Osteoblast (primary cell): ENCODE measurements around the gene IL6R. TPM values are rescaled to one million over a fixed set of nuclear protein-coding genes. Genes with fewer than 3 reads are reported as not detected.
A peak's percentile ranks its signal among the peaks of the same experiment; 100 is the strongest.

Source experiments
- DNase-seq: peaks from one replicate; pipeline ENCODE4 v3.0.0; 2011; ENCODE audit warnings: low spot score, mixed read lengths; ENCODE audit not compliant: insufficient read length; ENCODE audit errors: missing footprints
- H2AFZ ChIP-seq: 2 replicates; pipeline ENCODE4 v1.6.0; 2011; ENCODE audit warnings: mild to moderate bottlenecking, low read length
- H3K27ac ChIP-seq: 2 replicates; pipeline ENCODE4 v1.5.1; 2011; ENCODE audit warnings: mild to moderate bottlenecking, low read depth, low read length, moderate library complexity
- H3K27me3 ChIP-seq: 2 replicates; pipeline ENCODE4 v1.6.0; 2012; ENCODE audit warnings: mild to moderate bottlenecking, control low read depth, inconsistent platforms, low read length, moderate library complexity; ENCODE audit not compliant: insufficient read depth
- H3K36me3 ChIP-seq: 2 replicates; pipeline ENCODE4 v1.5.1; 2011; ENCODE audit warnings: mild to moderate bottlenecking, low read length, control low read depth, moderate library complexity; ENCODE audit not compliant: insufficient read depth
- H3K4me1 ChIP-seq: 2 replicates; pipeline ENCODE4 v1.5.1; 2011; ENCODE audit warnings: mild to moderate bottlenecking, low read length, control low read depth, moderate library complexity; ENCODE audit not compliant: insufficient read depth
- H3K4me2 ChIP-seq: 2 replicates; pipeline ENCODE4 v1.6.0; 2011; ENCODE audit warnings: mild to moderate bottlenecking, low read length; ENCODE audit not compliant: insufficient read depth
- H3K4me3 ChIP-seq: fragments of 200-600 bp; sonication (generic); 3 replicates; pipeline ENCODE4 v1.5.1; 2012; ENCODE audit warnings: mild to moderate bottlenecking, low read length, inconsistent platforms; ENCODE audit not compliant: insufficient read depth
- H3K79me2 ChIP-seq: 2 replicates; pipeline ENCODE4 v1.6.0; 2012; ENCODE audit warnings: mild to moderate bottlenecking, low read length, control low read depth, inconsistent platforms; ENCODE audit not compliant: insufficient read depth
- H3K9me3 ChIP-seq: 2 replicates; pipeline ENCODE4 v1.5.1; 2011; ENCODE audit warnings: low read depth, low read length, control low read depth
- H4K20me1 ChIP-seq: 2 replicates; pipeline ENCODE4 v1.6.0; 2012; ENCODE audit warnings: mild to moderate bottlenecking, low read length, control low read depth; ENCODE audit not compliant: insufficient read depth
- total RNA-seq: library from RNA; depleted of rRNA; stranded (reverse); fragments of >200 nt; gene quantifications from 2 replicates; pipeline ENCODE4 v1.2.3, GENCODE V29; 2012
- TF ChIP-seq, protein P1 (sequence below): IDR thresholded peaks from 2 replicates; pipeline ENCODE4 v1.5.1; 2011; ENCODE audit warnings: mild to moderate bottlenecking, low read depth, low read length, moderate library complexity; ENCODE audit errors: extremely low read depth

The IL6R gene
- total RNA-seq, 1 donor = 8.0 TPM

DNA sequence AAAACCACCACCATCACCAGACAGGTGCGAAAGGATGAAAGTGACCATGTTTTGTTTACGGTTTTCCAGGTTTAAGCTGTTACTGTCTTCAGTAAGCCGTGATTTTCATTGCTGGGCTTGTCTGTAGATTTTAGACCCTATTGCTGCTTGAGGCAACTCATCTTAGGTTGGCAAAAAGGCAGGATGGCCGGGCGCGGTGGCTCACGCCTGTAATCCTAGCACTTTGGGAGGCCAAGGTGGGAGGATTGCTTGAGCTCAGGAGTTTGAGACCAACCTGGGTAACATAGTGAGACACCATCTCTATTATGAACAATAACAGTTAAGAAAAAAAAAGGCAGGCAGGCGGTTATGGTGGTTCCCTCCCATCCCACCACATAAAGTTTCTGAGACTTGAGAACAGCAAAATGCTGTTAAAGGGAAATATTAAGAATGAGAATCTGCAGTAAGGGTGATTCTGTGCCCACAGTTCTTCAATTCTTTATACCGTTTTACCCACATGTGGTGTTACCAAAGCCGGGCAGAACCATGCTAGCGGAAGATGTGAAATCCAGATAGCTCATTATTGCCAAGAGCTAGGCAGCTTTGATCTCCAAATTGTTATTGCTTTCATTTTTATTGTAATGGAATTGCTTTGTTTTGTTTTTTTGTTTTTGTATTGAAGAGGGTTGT lies 62.4 kb downstream of the IL6R start:
- H3K79me2 ChIP-seq = no peaks in the 10 kb centered on the region
- H3K27ac ChIP-seq = no peak overlapping the region
- TF ChIP-seq, protein P1, sequence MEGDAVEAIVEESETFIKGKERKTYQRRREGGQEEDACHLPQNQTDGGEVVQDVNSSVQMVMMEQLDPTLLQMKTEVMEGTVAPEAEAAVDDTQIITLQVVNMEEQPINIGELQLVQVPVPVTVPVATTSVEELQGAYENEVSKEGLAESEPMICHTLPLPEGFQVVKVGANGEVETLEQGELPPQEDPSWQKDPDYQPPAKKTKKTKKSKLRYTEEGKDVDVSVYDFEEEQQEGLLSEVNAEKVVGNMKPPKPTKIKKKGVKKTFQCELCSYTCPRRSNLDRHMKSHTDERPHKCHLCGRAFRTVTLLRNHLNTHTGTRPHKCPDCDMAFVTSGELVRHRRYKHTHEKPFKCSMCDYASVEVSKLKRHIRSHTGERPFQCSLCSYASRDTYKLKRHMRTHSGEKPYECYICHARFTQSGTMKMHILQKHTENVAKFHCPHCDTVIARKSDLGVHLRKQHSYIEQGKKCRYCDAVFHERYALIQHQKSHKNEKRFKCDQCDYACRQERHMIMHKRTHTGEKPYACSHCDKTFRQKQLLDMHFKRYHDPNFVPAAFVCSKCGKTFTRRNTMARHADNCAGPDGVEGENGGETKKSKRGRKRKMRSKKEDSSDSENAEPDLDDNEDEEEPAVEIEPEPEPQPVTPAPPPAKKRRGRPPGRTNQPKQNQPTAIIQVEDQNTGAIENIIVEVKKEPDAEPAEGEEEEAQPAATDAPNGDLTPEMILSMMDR = no peak
- H3K9me3 ChIP-seq = no peaks in the 10 kb centered on the region
- no peak overlapping the region for H3K4me3 ChIP-seq
- peaks cover 8% of the 10 kb centered on the region for H3K4me1 ChIP-seq
- no peak for DNase-seq
- no peaks in the 10 kb centered on the region for H3K36me3 ChIP-seq
- H3K4me2 ChIP-seq = no peak overlapping the region
- H2AFZ ChIP-seq = no peak overlapping the region
- H4K20me1 ChIP-seq = no peaks in the 10 kb centered on the region
- no peaks in the 10 kb centered on the region for H3K27me3 ChIP-seq

- Histone ChIP-seq H2AFZ (no peak overlapping the region), H3K4me2 (no peak overlapping the region), H3K9me3 (no peaks in the 10 kb centered on the region), H3K79me2 (no peaks in the 10 kb centered on the region), H3K4me1 (peaks cover 2% of the 10 kb centered on the region), H3K36me3 (no peaks in the 10 kb centered on the region), H3K4me3 (no peak overlapping the region), H4K20me1 (no peaks in the 10 kb centered on the region), H3K27me3 (no peaks in the 10 kb centered on the region), H3K27ac (no peak overlapping the region)
- DNase-seq = peak; percentile 50
- TF ChIP-seq, protein P1 = no peak
Measured at GRCh38 chr1:154468535-154469250, 63.5 kb downstream of the IL6R start.

DNA sequence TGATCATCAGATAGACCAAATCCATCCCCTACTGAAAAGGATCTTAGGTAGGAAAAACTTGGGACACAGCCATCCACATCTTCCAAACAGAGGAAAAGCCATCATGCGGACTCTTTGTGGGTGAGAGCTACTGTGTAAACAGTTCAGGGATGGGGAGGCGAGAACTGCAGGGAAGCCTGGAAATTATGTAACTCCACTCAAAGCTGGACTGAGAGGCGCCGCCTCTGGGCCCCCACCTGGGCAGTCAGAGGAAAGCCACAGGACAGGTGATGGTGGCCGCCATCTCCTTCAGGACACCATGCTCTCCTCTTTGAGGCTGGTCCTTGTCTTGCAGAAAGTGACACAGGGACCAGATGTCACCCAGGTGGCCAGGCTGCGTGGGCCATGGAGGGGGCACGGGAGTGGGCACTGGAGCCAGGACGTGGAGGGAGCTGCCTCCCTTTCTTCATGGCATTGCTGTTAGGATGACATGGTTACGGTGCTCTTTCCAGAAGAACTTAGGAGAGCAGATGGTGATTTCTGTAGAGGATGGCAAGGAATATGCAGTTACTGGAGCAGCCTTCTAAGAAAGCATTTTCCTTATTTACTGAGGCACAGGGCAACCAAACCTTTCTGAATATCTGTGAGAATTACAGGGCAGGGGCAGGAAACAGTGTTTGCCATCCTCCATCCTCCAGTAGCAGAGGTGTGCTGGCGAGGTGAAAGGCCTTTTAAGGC lies 64.9 kb downstream of the IL6R start:
- no peaks in the 10 kb centered on the region for H3K9me3 ChIP-seq
- no peak overlapping the region for H3K27ac ChIP-seq
- H3K36me3 ChIP-seq = no peaks in the 10 kb centered on the region
- no peak overlapping the region for H3K4me2 ChIP-seq
- H3K79me2 ChIP-seq = no peaks in the 10 kb centered on the region
- no peak overlapping the region for H2AFZ ChIP-seq
- no peaks in the 10 kb centered on the region for H4K20me1 ChIP-seq
- no peaks in the 10 kb centered on the region for H3K27me3 ChIP-seq
- H3K4me1 ChIP-seq = no peaks in the 10 kb centered on the region
- TF ChIP-seq, protein P1 = no peak
- no peak overlapping the region for H3K4me3 ChIP-seq
- peak; percentile 57 for DNase-seq

DNA sequence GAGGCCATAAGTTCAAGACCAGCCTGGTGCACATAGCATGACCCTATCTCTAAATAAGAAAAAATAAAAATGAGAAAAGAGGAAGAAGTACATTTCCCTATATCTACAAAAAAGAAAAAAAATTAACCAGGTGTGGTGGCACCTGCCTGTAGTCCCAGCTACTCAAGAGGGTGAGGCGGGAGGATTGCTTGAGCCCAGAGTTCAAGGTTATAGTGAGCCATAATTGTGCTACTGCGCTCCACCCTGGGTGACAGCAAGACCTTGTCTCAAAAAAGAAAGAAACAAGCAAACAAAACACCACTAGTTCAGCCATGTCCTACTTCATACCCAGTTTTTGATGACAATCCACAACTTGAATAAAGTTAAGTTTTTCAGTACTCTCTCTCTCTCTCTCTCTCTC lies 66.2 kb downstream of the IL6R start:
- no peak overlapping the region for H3K27ac ChIP-seq
- no peaks in the 10 kb centered on the region for H3K27me3 ChIP-seq
- H3K4me3 ChIP-seq = no peak overlapping the region
- no peaks in the 10 kb centered on the region for H3K79me2 ChIP-seq
- no peaks in the 10 kb centered on the region for H3K36me3 ChIP-seq
- TF ChIP-seq, protein P1 = no peak
- DNase-seq = no peak
- no peaks in the 10 kb centered on the region for H4K20me1 ChIP-seq
- no peak overlapping the region for H3K4me2 ChIP-seq
- H2AFZ ChIP-seq = no peak overlapping the region
- no peaks in the 10 kb centered on the region for H3K9me3 ChIP-seq
- H3K4me1 ChIP-seq = no peaks in the 10 kb centered on the region
